GM19467 (cell line): ENCODE measurements around the gene ZNF530.
A peak's percentile ranks its signal among the peaks of the same experiment; 100 is the strongest.

Experiments used
- ATAC-seq: cut with Tn5 transposase; IDR thresholded peaks from one replicate; pipeline ENCODE4 v1.9.1; 2021; ENCODE audit warnings: mild to moderate bottlenecking, moderate library complexity; ENCODE audit not compliant: unreplicated experiment

ZNF530 gene

DNA sequence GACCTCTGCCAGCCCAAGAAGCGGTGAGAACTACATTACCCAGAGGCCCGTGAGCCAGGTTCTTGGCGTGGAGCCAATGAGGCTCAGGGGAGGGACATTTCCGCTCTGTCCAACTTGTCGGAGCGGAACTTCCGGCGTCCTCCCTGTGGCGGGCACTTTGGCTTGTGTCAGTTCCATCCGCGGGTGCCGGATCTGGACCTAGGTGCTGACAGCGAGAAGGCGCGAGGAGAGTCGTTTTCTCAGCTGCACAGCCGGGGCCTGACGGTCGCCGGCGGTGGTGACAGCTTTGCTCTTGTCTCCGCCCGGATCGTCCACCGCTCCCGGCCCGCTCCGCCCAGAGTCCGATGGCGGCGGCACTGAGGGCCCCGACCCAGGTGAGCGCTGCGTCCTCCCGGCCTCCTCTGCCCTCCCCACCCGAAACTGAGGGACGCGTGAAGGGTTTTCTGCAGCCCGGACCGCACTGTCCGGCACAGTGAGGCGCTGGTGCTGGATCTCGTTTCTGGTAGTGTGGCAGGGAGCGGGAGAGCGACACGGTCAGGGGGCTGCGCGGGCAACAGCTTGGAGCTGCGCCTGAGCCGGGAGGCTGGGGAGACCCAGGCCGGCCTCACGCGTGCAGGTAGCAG is at the start of gene ZNF530:
TSS of gene ZNF530 (plus strand) at position 125 of the 623 bp plus-strand sequence. CDS start 4,461 bp downstream, outside the sequence.
- ATAC-seq, result peak; percentile 93

- no peak for ATAC-seq
Observed at GRCh38 chr19:57552432-57552831, 47.3 kb upstream of the ZNF530 start.

GRCh38 chr19:57557659-57558058 is 42.0 kb upstream of the ZNF530 start:
- no peak for ATAC-seq

- ATAC-seq, result no peak
Observed at GRCh38 chr19:57558525-57558924, 41.2 kb upstream of the ZNF530 start.

- no peak for ATAC-seq
Observed at GRCh38 chr19:57559008-57559403, 40.7 kb upstream of the ZNF530 start.

- peak; percentile 96 for ATAC-seq
Observed at GRCh38 chr19:57559404-57560025, 40.2 kb upstream of the ZNF530 start, which contains the start of gene ZNF550. Gene ZNF550, minus strand, starts transcription at chr19:57559863. Its CDS starts 181 bp downstream, at chr19:57559682.

DNA sequence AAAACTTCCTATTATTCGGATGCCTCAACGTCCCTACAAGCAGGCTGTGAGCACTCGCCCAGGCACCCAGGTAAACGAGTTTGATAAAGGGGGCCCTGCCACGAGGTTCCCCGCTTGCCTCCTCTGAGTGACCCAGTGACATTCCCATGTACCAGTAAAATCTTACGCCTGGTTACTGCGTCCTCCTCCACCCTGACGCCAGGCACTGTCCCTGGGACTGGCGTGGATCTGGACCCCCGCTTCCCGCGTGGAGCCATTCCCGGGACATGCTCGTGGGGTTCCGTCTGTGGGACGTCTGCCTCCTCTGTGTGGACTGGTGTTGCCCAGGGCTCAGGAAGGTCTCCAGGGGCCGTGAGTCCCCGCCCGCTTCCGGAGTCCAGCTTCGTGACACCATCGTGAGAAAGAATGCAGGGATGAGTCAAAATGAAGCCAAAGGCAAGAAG is 39.6 kb upstream of the ZNF530 start:
- no peak for ATAC-seq

DNA sequence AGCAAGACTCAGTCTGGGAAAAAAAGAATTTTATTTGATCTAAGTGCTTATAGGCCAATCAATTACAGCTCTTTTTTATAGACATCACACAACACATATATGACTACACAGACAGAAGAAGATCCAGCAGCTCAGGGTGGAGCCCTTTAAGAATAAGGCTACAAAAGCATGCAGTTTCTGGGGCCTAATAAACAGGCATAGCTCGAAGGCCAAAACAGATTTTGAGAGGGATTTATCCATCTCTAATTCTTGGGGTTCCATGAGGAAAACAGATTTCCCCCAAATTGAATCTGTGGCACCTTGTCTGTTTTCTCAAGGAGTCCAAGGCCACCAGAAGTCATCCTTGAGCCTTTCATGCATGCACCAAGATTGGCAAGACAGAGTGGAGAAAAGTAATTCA is 36.1 kb upstream of the ZNF530 start:
- ATAC-seq, result no peak

- no peak for ATAC-seq
Observed at GRCh38 chr19:57566396-57567265, 33.1 kb upstream of the ZNF530 start.

- ATAC-seq, result no peak
Observed at GRCh38 chr19:57570707-57571106, 29.0 kb upstream of the ZNF530 start.

DNA sequence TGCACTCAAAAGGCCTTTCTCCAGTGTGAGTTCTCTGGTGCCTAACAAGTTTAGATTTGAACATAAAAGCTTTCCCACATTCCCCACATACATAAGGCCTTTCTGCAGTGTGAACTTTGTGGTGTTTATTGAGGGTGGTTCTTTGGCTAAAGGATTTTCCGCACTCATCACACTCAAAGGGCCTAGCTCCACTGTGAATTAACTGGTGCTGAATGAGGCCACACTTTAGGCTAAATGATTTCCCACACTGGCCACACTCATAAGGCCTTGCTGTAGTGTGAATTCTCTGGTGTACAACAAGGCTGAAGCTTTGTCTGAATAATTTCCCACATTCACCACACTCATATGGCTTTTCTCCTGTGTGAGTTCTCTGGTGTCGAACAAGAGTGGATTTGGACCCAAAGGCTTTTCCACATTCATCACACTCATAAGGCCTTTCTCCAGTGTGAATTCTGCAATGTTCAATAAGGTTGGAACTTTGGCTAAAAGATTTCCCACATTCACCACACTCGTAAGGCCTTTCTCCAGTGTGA is 27.2 kb upstream of the ZNF530 start:
- ATAC-seq, result no peak

DNA sequence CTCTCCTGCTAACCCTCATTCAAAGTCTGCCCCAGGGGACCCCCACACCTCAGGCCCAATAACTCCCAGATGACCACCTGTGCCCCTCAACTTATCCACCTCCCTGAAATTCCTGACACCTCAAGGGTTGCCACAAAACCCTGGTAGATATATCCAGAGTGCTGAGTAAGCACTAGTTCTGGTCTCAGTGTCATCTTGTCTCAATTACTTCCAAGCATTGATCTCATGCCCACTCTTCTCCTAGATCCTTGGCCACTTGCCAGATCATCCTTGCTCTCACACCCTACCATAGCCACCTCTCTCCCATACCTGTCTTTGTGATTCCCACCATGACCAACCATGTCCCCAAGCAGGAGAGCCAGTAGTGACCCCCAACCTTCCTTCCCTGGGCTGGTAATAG is 23.0 kb upstream of the ZNF530 start:
- no peak for ATAC-seq

DNA sequence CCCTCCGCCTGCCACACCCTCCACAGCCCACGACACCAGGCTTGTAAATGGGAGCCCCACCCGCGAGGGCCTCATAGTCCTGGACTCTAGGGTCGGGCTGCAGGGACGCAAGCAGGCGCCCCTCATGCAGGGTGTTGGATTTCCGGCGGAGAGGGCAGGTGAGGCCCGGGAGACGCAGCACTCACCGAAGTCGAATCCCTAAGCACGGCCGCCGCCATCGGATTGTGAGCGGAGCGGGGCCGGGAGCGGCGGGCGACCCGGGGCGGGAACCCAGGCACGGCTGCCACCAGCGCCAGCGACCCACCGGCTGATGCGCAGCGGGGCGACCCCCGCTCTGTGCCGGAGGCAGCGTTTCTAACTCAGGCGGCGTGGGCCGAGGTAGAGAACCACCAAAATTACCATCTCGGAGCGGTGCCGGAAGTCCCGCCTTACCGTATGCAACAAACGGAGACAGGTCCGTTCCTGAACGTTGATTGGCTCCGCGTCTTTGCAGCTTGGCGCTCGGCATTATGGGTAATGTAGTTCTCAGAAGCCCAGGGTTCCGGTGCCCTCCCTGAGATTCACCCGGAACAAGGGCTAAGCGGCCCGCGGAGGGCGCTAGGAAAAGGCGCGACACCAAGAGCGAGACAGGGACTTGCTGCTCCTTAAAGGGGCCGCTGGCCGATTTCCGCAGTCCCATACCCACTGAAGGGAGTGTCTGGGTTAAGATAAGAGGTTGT is 21.0 kb upstream of the ZNF530 start, which contains the start of gene ZNF416:
TSS of gene ZNF416 (minus strand) at position 425 of the 719 bp plus-strand sequence. CDS start at position 218, 207 bp downstream.
- ATAC-seq, result peak; percentile 88

- no peak for ATAC-seq
Observed at GRCh38 chr19:57583104-57583520, 16.6 kb upstream of the ZNF530 start.

- peak; percentile 69 for ATAC-seq
Observed at GRCh38 chr19:57583521-57584416, 15.9 kb upstream of the ZNF530 start, which contains the start of gene ZIK1. Gene ZIK1, plus strand, starts transcription at chr19:57584145. Its CDS starts 212 bp downstream, at chr19:57584357.

DNA sequence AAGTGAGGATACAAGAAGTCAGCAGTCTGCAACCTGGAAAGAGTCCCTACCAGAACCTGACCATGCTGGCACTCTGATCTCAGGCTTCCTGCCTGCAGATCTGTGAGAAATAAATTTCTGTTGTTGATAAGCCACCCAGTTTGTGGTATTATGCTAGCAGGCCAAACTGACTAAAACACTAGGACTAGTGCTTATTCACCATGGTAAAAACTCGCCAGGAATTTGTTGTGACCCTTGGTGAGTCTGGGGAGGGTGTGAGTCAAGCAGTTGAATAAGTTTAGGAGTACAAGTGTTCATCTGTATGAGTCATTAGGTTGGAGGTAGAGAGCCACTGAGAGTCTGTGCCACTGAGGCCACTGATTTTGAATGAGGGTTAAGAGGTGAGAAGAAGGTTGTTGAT is 12.2 kb upstream of the ZNF530 start:
- ATAC-seq, result no peak

GRCh38 chr19:57599377-57599760 is 316 bp upstream of the ZNF530 start:
- ATAC-seq, result no peak

- no peak for ATAC-seq
Observed at GRCh38 chr19:57606931-57607330, 7.2 kb downstream of the ZNF530 start.

GRCh38 chr19:57611113-57611512 is 11.4 kb downstream of the ZNF530 start:
- ATAC-seq, result no peak
